Liver (tissue), 9 donors: ENCODE results near the gene MTCP1. TPM values are rescaled to one million over a fixed set of nuclear protein-coding genes. Genes with fewer than 3 reads are reported as not detected.

Experiments used
- DNase-seq: peaks from one replicate; pipeline ENCODE4 v3.0.0-alpha.2; 2017; ENCODE audit warnings: low spot score
- H3K27ac ChIP-seq, 2 donors: one replicate each; pipeline ENCODE4 v1.7.0; 2013; ENCODE audit warnings: inconsistent platforms in 2 of 2, low read length in 2 of 2, control low read depth in 1 of 2, low read depth in 1 of 2, mild to moderate bottlenecking in 1 of 2
- H3K27me3 ChIP-seq, 4 donors: one replicate each; pipeline versions ENCODE4 v1.6.1 to v1.7.0; 2013; ENCODE audit warnings: low read length in 3 of 4, inconsistent platforms in 1 of 4, mild to moderate bottlenecking in 1 of 4, moderate library complexity in 1 of 4; ENCODE audit not compliant: control insufficient read depth in 4 of 4, insufficient read depth in 4 of 4
- H3K36me3 ChIP-seq, 4 donors: one replicate each; pipeline versions ENCODE4 v1.6.1 to v1.7.0; 2013; ENCODE audit warnings: low read length in 3 of 4, mild to moderate bottlenecking in 3 of 4, low read depth in 1 of 4, moderate library complexity in 1 of 4; ENCODE audit not compliant: control insufficient read depth in 4 of 4, insufficient read depth in 3 of 4
- H3K4me1 ChIP-seq, 4 donors: one replicate each; pipeline versions ENCODE4 v1.6.1 to v1.7.0; 2013; ENCODE audit warnings: low read length in 3 of 4, mild to moderate bottlenecking in 3 of 4, moderate library complexity in 1 of 4; ENCODE audit not compliant: control insufficient read depth in 4 of 4, insufficient read depth in 4 of 4
- H3K4me3 ChIP-seq, 3 donors: one replicate each; pipeline versions ENCODE4 v1.6.1 to v1.7.0; 2013; ENCODE audit warnings: low read length in 3 of 3, control low read depth in 1 of 3, low read depth in 1 of 3, mild to moderate bottlenecking in 1 of 3
- H3K9ac ChIP-seq, 2 donors: one replicate each; pipeline ENCODE4 v1.7.0; 2013; ENCODE audit warnings: low read length in 2 of 2, mild to moderate bottlenecking in 2 of 2, moderate library complexity in 2 of 2, control low read depth in 1 of 2, low read depth in 1 of 2
- H3K9me3 ChIP-seq, 4 donors: one replicate each; pipeline versions ENCODE4 v1.6.1 to v1.7.0; 2013; ENCODE audit warnings: low read length in 3 of 4; ENCODE audit not compliant: control insufficient read depth in 4 of 4
- ATF3 ChIP-seq: IDR thresholded peaks from 2 replicates; pipeline ENCODE4 v1.6.1; 2016; ENCODE audit warnings: antibody characterized with exemption
- EGR1 ChIP-seq, 2 donors: IDR thresholded peaks; 2 replicates each; pipeline ENCODE4 v1.6.1; 2016 to 2018; ENCODE audit warnings: antibody characterized with exemption in 2 of 2, low read depth in 2 of 2
- FOXA1 ChIP-seq: IDR thresholded peaks from 2 replicates; pipeline ENCODE4 v1.6.1; 2016; ENCODE audit warnings: antibody characterized with exemption
- FOXA2 ChIP-seq: IDR thresholded peaks from 2 replicates; pipeline ENCODE4 v1.6.1; 2016; ENCODE audit warnings: antibody characterized with exemption
- GABPA ChIP-seq, 2 donors: IDR thresholded peaks in 1 of 2; conservative IDR thresholded peaks in 1 of 2; 2 replicates each; pipeline ENCODE4 v1.6.1; 2016; ENCODE audit warnings: antibody characterized with exemption in 2 of 2, mild to moderate bottlenecking in 1 of 2, moderate library complexity in 1 of 2
- HNF4A ChIP-seq, 2 donors: conservative IDR thresholded peaks; 2 replicates each; pipeline ENCODE4 v1.6.1; 2016; ENCODE audit warnings: antibody characterized with exemption in 2 of 2, mild to moderate bottlenecking in 2 of 2
- HNF4G ChIP-seq: IDR thresholded peaks from 2 replicates; pipeline ENCODE4 v1.6.1; 2016; ENCODE audit warnings: antibody characterized with exemption
- JUND ChIP-seq, 2 donors: IDR thresholded peaks; 2 replicates each; pipeline ENCODE4 v1.6.1; 2016; ENCODE audit warnings: antibody characterized with exemption in 2 of 2
- MAX ChIP-seq: IDR thresholded peaks from 2 replicates; pipeline ENCODE4 v1.6.1; 2016; ENCODE audit warnings: antibody characterized with exemption
- NR2F2 ChIP-seq: IDR thresholded peaks from 2 replicates; pipeline ENCODE4 v1.6.1; 2016; ENCODE audit warnings: antibody characterized with exemption
- RAD21 ChIP-seq, 2 donors: IDR thresholded peaks; 2 replicates each; pipeline ENCODE4 v1.6.1; 2016; ENCODE audit warnings: antibody characterized with exemption in 2 of 2, mild to moderate bottlenecking in 2 of 2
- REST ChIP-seq: IDR thresholded peaks from 2 replicates; pipeline ENCODE4 v1.6.1; 2016; ENCODE audit warnings: antibody characterized with exemption, mild to moderate bottlenecking
- RXRA ChIP-seq, 2 donors: IDR thresholded peaks; 2 replicates each; pipeline ENCODE4 v1.6.1; 2017 to 2018; ENCODE audit warnings: antibody characterized with exemption in 2 of 2, mild to moderate bottlenecking in 1 of 2
- SP1 ChIP-seq: IDR thresholded peaks from 2 replicates; pipeline ENCODE4 v1.6.1; 2018; ENCODE audit warnings: antibody characterized with exemption, mild to moderate bottlenecking
- TAF1 ChIP-seq: conservative IDR thresholded peaks from 2 replicates; pipeline ENCODE4 v1.6.1; 2016; ENCODE audit warnings: antibody characterized with exemption, mild to moderate bottlenecking
- YY1 ChIP-seq: IDR thresholded peaks from 2 replicates; pipeline ENCODE4 v1.6.1; 2016; ENCODE audit warnings: antibody characterized with exemption, mild to moderate bottlenecking
- WGBS: extraction: QIAGEN DNeasy Blood & Tissue Kit; methylation state at CpG from one replicate; pipeline ENCODE4 v1.1.7; 2013; 5-methylcytosine and 5-hydroxymethylcytosine counted together
- polyA plus RNA-seq, 2 donors: library from polyadenylated mRNA; stranded (reverse) in 1 of 2; unstranded in 1 of 2; fragments of 200-250 nt in 1 of 2; fragments of >200 nt in 1 of 2; fragmentation: Nextera tagmentation in 1 of 2; extraction: Ambion mirVana in 1 of 2; gene quantifications; one replicate each; pipeline versions ENCODE4 v1.2.1 to v1.2.3, GENCODE V29; 2013 to 2015
- total RNA-seq, 2 donors: library from RNA; depleted of rRNA; stranded (reverse); fragments of >200 nt; gene quantifications; one replicate each; pipeline ENCODE4 v1.2.3, GENCODE V29; 2014
- TF ChIP-seq, protein P1 (sequence below): fragments of 150-350 bp; IDR thresholded peaks from 2 replicates; pipeline ENCODE4 v1.5.1; 2017; ENCODE audit warnings: improper control_type of control experiment, low read depth, low read length; ENCODE audit not compliant: missing input control
- donor health status: healthy.
- donor health status: healthy.
- donor health status: healthy.
- donor health status: healthy.
- donor health status: healthy.

MTCP1 gene
- total and polyA plus RNA-seq, 4 donors = 2.2 to 10.0 (median 5.2) TPM

DNA sequence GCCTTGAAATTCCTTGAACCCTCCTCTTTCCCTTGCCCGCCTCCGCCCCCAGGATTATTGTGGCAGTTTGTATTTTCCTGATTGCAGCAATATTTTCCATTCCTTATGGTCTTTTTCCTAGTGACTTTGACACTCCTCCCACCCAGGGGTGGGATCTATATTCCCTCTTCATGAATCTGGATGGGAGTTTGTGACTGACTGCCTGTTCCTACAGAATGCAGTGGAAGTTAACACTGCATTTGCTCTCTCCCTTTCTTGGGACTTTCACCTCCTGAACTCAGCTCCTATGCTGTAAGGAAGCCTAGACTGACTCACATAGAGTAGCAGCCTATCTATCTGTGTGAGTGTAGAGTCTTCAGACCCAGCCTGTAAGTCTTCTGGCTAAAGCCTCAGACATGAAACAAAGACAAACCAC, 42.1 kb downstream of the MTCP1 start:
- Histone ChIP-seq H3K4me1 (peaks cover 0 to 9% (median 4%) of the 10 kb centered on the region in 4 donors), H3K27ac (no peak overlapping the region), H3K4me3 (no peak overlapping the region), H3K27me3 (no peaks in the 10 kb centered on the region), H3K9me3 (no peaks in the 10 kb centered on the region), H3K36me3 (peaks cover 0 to 2% (median 0%) of the 10 kb centered on the region in 4 donors), H3K9ac (no peak overlapping the region)
- WGBS = 72% methylated on average over 2 of the region's 2 CpGs
- DNase-seq = no peak
- TF ChIP-seq SP1 = peak; percentile 9
- no peak for TF ChIP-seq REST
- no peak for TF ChIP-seq FOXA1

- H3K27me3 ChIP-seq = no peaks in the 10 kb centered on the region
- TF ChIP-seq ATF3 = no peak
- WGBS = 16% methylated on average over 3 of the region's 3 CpGs
Observed at GRCh38 chrX:155028129-155028528, 42.8 kb downstream of the MTCP1 start.

GRCh38 chrX:155027509-155028066, 43.3 kb downstream of the MTCP1 start:
- H3K27me3 ChIP-seq = no peaks in the 10 kb centered on the region
- WGBS = under 1% methylated on average over 14 of the region's 14 CpGs
- no peaks in the 10 kb centered on the region for H3K9me3 ChIP-seq
- peak overlapping the region; percentile 83 to 89 for H3K27ac ChIP-seq
- no peaks in the 10 kb centered on the region for H3K36me3 ChIP-seq
- peak overlapping the region; percentile 60 to 81 (median 70) for H3K4me3 ChIP-seq
- peaks cover 0 to 9% (median 4%) of the 10 kb centered on the region in 4 donors for H3K4me1 ChIP-seq
- H3K9ac ChIP-seq = peak overlapping the region; percentile 45 to 79
- no peak for DNase-seq
- no peak for TF ChIP-seq HNF4A (conservative IDR thresholded peaks at IDR 0.05)
- peak; percentile 87 for TF ChIP-seq TAF1
- TF ChIP-seq GABPA (IDR thresholded peaks at IDR 0.05 in 1 of 2, conservative IDR thresholded peaks at IDR 0.05 in 1 of 2) = no peak
- TF ChIP-seq NR2F2 = no peak
- no peak for TF ChIP-seq ATF3
- TF ChIP-seq REST = no peak
- TF ChIP-seq, protein P1, sequence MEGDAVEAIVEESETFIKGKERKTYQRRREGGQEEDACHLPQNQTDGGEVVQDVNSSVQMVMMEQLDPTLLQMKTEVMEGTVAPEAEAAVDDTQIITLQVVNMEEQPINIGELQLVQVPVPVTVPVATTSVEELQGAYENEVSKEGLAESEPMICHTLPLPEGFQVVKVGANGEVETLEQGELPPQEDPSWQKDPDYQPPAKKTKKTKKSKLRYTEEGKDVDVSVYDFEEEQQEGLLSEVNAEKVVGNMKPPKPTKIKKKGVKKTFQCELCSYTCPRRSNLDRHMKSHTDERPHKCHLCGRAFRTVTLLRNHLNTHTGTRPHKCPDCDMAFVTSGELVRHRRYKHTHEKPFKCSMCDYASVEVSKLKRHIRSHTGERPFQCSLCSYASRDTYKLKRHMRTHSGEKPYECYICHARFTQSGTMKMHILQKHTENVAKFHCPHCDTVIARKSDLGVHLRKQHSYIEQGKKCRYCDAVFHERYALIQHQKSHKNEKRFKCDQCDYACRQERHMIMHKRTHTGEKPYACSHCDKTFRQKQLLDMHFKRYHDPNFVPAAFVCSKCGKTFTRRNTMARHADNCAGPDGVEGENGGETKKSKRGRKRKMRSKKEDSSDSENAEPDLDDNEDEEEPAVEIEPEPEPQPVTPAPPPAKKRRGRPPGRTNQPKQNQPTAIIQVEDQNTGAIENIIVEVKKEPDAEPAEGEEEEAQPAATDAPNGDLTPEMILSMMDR = no peak
- TF ChIP-seq HNF4G = no peak
- no peak for TF ChIP-seq MAX
- no peak for TF ChIP-seq JUND (IDR thresholded peaks at IDR 0.05)
- TF ChIP-seq RAD21 (IDR thresholded peaks at IDR 0.05) = no peak
- TF ChIP-seq FOXA1 = no peak
- peak; percentile 28 for TF ChIP-seq YY1
- TF ChIP-seq RXRA (IDR thresholded peaks at IDR 0.05) = no peak
- TF ChIP-seq SP1 = no peak
- no peak for TF ChIP-seq FOXA2
- peak in 1 of 2 donors; percentile 56 for TF ChIP-seq EGR1 (IDR thresholded peaks at IDR 0.05; ENCODE audit: low read depth in 2 of 2)

More at GRCh38 chrX:155028129-155028528, 42.8 kb downstream of the MTCP1 start:
- Histone ChIP-seq H3K27ac (peak overlapping the region; percentile 83 to 89), H3K4me1 (peaks cover 0 to 9% (median 4%) of the 10 kb centered on the region in 4 donors), H3K9me3 (no peaks in the 10 kb centered on the region), H3K36me3 (no peaks in the 10 kb centered on the region), H3K4me3 (peak overlapping the region; percentile 60 to 81 (median 70)), H3K9ac (peak overlapping the region in 1 of 2 donors; percentile 79)
- no peak for DNase-seq
